Effector memory CD4-positive, alpha-beta T cell (primary cell): ENCODE data around the gene CYP3A7.
"Not testable (repeated sequence)": the region's sequence is repeated elsewhere in the genome, so short reads cannot be mapped to it uniquely, and the experiment has no call there.

Source experiments
- DNase-seq, 3 donors: peaks; one replicate each; pipeline ENCODE4 v3.0.0-alpha.2; 2020
- H3K27ac ChIP-seq: 2 replicates; pipeline ENCODE4 v1.7.0; 2013; ENCODE audit warnings: mild to moderate bottlenecking, low read length, moderate library complexity; ENCODE audit not compliant: insufficient read depth, poor library complexity, severe bottlenecking
- H3K27me3 ChIP-seq: replicated peaks from 2 replicates; pipeline ENCODE4 v1.7.0; 2013; ENCODE audit warnings: mild to moderate bottlenecking, low read length; ENCODE audit not compliant: insufficient read depth, control insufficient read depth, poor library complexity, severe bottlenecking
- H3K36me3 ChIP-seq: 2 replicates; pipeline ENCODE4 v1.7.0; 2013; ENCODE audit warnings: mild to moderate bottlenecking, low read length, moderate library complexity; ENCODE audit not compliant: control insufficient read depth, insufficient read depth
- H3K4me1 ChIP-seq: 2 replicates; pipeline ENCODE4 v1.7.0; 2013; ENCODE audit warnings: low read length, mild to moderate bottlenecking; ENCODE audit not compliant: control insufficient read depth, insufficient read depth, poor library complexity, severe bottlenecking
- H3K4me3 ChIP-seq: 2 replicates; pipeline ENCODE4 v1.7.0; 2013; ENCODE audit warnings: low read length, low read depth, mild to moderate bottlenecking; ENCODE audit not compliant: insufficient read depth, poor library complexity, severe bottlenecking
- H3K9me3 ChIP-seq: 2 replicates; pipeline ENCODE4 v1.7.0; 2013; ENCODE audit warnings: mild to moderate bottlenecking, low read length, moderate library complexity; ENCODE audit not compliant: control insufficient read depth

CYP3A7 gene

DNA sequence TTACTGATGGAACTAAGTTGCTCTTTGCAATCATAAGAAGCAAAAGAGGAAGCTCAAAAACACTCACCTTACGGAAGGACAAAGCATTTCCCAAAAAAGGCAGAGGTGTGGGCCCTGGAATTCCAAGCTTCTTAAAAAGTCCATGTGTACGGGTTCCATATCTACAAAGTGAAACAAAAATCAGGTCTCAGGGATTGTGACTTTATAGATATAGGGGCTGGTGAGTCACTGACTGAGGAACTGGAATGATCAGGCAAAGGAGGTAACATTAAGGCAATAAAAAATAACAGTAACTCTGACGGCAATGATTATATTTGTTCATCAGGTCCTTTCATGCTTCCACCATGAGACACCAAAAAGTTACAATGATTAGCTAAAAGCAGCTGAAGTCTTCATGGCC, 4.0 kb downstream of the CYP3A7 start:
- Histone ChIP-seq H3K27me3 (no peaks in the 10 kb centered on the region), H3K27ac (no peak overlapping the region), H3K9me3 (no peaks in the 10 kb centered on the region), H3K4me1 (no peaks in the 10 kb centered on the region), H3K36me3 (no peaks in the 10 kb centered on the region), H3K4me3 (no peak overlapping the region)
- no peak for DNase-seq

DNA sequence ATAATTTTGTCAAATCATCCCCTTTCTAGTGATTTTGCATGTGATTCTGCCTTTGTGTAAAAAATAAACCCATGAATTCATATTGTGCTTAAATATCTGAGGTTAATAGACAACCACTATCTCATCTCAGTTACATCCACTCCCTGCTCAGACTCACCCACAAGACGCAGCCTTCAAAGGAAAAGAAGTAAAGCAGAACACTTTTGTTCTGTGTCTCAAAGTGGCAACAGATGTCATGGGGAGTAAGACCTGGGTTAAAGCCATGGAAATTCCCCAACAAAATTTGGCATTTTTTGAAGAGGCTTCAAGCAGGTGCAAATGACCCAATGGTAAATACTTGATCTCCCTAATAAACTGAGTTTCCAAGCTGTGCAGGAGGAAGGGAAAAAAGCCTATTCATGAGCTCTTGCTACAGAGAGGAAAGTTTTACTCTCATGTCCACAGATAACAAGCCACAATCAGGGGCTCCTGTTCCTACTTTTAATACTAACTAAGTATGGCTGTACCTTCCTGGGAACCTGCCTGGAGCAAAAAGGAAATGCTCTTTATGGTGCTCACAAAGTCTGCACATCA, 4.7 kb downstream of the CYP3A7 start:
- Histone ChIP-seq H3K36me3 (no peaks in the 10 kb centered on the region), H3K9me3 (no peaks in the 10 kb centered on the region), H3K27me3 (no peaks in the 10 kb centered on the region), H3K27ac (no peak overlapping the region), H3K4me1 (no peaks in the 10 kb centered on the region), H3K4me3 (no peak overlapping the region)
- no peak for DNase-seq

DNA sequence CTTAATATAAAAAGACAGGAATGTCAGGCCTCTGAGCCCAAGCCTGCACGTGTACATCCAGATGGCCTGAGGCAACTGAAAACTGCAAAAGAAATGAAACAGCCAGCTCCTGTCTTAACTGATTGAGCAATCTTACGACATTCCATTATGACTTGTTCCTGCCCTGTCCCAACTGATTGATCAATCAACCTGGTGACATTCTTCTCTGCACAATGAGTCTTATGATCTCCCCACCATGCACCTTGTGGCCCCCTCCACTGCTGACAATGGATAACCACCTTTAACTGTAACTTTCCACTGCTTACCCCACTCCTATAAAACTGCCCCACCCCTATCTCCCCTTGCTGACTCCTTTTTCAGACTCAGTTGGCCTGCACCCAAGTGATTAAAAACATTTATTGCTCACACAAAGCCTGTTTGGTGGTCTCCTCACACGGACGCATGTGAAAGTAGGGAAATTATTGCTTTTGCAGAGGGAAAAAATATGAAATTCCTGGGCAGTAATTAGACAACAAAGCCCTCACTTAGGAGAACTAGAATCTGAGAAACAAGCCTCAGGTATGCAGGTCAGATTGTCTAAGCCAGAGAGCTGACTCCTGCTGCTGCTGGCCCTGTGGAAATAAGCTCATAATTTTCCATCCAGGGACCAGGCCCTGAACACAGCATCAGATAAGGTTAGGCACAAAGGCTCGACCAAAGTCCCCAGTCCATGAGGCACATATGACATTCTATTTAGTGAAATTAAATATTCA, 5.3 kb downstream of the CYP3A7 start:
- no peak overlapping the region for H3K27ac ChIP-seq
- H3K4me1 ChIP-seq, result no peaks in the 10 kb centered on the region
- no peak for DNase-seq
- no peaks in the 10 kb centered on the region for H3K27me3 ChIP-seq
- no peaks in the 10 kb centered on the region for H3K36me3 ChIP-seq
- H3K4me3 ChIP-seq, result no peak overlapping the region
- H3K9me3 ChIP-seq, result no peaks in the 10 kb centered on the region

DNA sequence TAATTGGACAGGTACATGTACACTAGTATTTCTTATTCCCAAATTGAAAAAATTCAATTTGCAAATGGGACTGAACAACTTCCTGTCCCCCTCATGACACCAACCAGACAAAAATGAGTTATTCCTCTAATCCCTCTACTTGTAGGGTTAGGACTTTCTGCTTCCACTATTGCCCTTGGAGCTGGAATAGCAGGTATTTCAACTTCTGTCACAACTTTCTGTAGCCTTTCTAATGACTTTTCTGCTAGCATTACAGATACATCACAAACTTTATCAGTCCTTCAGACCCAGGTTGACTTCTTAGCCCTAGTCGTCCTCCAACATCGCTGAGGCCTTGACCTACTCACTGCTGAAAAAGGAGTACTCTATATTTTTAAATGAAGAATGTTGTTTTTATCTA, 6.4 kb downstream of the CYP3A7 start:
- no peaks in the 10 kb centered on the region for H3K9me3 ChIP-seq

DNA sequence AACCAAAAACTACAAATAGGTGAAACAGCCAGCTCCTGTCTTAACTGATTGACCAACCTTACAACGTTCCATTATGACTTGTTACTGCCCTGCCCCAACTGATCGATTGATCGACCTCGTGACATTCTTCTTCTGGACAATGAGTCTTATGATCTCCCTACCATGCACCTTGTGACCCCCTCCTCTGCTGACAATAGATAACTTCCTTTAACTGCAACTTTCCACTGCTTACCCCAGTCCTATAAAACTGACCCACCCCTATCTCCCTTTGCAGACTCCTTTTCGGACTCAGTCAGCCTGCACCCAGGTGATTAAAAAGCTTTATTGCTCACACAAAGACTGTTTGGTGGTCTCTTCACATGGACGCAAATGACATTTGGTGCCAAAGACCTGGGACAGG, 11.8 kb downstream of the CYP3A7 start:
- H3K36me3 ChIP-seq, H3K4me1 ChIP-seq, H3K27ac ChIP-seq, H3K4me3 ChIP-seq, H3K27me3 ChIP-seq, H3K9me3 ChIP-seq, DNase-seq: not testable (repeated sequence)

More for the DNA sequence above, 6.4 kb downstream of the CYP3A7 start:
- Histone ChIP-seq H3K27me3 (no peaks in the 10 kb centered on the region), H3K4me3 (no peak overlapping the region), H3K36me3 (no peaks in the 10 kb centered on the region), H3K27ac (no peak overlapping the region), H3K4me1 (no peaks in the 10 kb centered on the region)
- DNase-seq, result no peak

DNA sequence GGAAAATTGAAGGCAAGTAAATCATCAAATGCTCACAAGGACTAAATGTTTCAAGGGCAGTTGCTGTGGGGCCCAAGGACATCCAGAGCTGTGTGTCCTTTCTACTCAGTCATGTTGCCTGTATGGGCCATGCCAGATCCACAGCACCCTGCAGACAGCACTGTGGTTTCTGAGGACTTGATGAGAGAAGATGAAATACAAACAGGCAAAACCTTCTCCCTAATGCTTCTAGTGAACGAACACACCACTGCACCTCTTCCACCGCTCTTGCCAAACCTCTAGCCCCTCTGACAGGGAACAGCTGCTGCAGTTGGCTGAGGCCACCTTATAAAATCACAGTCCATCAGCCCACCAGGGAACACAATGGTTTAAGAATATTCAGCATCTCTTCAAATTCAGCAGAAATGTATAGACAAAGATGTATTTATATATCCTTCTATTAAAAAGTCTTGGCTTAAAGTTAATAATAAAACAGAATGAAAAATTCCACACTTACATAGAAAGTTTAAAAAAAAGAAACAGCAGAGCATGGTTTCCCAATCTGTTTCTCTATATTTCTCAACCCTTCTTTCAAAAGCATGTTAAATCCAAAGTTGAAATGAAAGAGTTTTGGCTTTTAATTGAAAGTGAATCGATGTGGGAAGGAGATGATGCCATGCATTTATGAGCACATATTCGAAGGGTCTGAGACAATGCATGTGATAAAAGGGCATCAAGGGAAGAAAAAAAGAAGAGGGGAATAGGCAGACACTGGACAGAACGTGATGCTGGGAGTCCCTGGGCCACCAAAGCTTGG, 14.0 kb downstream of the CYP3A7 start:
- no peaks in the 10 kb centered on the region for H3K27me3 ChIP-seq

DNA sequence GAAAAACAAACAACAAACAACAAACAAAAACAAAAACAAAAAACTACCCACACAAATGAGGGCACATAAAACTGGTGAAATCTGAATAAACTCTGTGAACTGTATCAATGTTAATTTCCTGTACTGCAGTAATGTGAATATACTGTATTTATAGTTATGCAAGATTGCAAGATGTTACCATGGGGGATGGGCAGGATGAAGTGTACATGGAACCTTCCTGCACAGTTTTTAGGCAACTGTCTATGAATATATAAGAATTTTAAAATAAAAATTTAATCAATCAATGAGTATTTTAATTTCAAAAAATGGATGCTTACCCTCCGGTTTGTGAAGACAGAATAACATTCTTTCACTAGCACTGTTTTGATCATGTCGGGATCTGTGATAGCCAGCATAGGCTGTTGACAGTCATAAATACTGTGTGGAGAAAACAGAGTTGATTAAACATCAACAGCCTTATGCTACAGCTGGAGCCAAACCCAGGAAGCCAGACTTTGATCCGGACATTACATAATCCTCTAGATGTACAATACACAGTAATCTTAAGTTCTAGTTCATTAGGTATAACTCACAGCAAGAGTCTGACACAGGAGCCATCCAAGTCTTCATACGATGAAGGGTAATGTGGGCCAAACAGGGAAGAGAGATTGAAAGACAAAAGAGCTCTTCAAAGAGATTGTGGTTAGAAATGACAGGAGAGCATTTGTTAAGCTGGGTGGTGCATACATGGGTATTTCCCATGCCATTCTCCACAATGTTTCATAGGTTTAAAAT, 14.8 kb downstream of the CYP3A7 start:
- Histone ChIP-seq H3K36me3 (no peaks in the 10 kb centered on the region), H3K9me3 (no peaks in the 10 kb centered on the region), H3K4me3 (no peak overlapping the region), H3K27ac (no peak overlapping the region), H3K4me1 (no peaks in the 10 kb centered on the region), H3K27me3 (no peaks in the 10 kb centered on the region)
- no peak for DNase-seq

More for the DNA sequence above, 14.0 kb downstream of the CYP3A7 start:
- no peak overlapping the region for H3K27ac ChIP-seq
- H3K9me3 ChIP-seq, result no peaks in the 10 kb centered on the region
- DNase-seq, result no peak
- H3K36me3 ChIP-seq, result no peaks in the 10 kb centered on the region
- H3K4me1 ChIP-seq, result no peaks in the 10 kb centered on the region
- H3K4me3 ChIP-seq, result no peak overlapping the region

DNA sequence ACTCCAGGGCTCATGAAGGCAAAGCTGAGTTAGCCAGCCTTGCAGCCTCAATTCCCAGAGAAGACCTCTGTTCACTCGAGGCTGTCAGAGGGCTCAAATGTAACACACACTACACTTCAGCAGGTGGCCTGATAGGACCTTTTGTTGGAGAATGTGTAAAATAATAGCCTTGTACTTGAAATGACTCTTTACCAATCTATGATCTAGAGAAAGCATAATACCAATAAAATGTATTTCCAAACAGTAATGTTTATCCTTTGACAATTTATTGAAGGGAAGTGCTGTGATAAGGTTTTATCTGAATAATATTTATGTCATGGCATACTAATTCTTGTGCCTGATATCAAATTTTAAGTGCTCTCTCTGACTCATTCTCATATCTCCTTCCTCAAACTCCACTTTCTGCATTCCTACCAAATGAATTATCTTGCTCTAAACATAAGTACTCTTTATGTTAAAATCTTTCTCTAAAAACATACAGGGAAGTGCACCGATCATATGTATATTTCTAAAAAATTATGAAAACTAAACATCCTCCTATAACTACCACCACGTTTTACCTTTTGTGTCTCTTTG, 20.9 kb downstream of the CYP3A7 start:
- DNase-seq, result no peak
- no peaks in the 10 kb centered on the region for H3K4me1 ChIP-seq
- no peaks in the 10 kb centered on the region for H3K36me3 ChIP-seq
- H3K9me3 ChIP-seq, result no peaks in the 10 kb centered on the region
- no peak overlapping the region for H3K4me3 ChIP-seq
- no peak overlapping the region for H3K27ac ChIP-seq
- H3K27me3 ChIP-seq, result no peaks in the 10 kb centered on the region

DNA sequence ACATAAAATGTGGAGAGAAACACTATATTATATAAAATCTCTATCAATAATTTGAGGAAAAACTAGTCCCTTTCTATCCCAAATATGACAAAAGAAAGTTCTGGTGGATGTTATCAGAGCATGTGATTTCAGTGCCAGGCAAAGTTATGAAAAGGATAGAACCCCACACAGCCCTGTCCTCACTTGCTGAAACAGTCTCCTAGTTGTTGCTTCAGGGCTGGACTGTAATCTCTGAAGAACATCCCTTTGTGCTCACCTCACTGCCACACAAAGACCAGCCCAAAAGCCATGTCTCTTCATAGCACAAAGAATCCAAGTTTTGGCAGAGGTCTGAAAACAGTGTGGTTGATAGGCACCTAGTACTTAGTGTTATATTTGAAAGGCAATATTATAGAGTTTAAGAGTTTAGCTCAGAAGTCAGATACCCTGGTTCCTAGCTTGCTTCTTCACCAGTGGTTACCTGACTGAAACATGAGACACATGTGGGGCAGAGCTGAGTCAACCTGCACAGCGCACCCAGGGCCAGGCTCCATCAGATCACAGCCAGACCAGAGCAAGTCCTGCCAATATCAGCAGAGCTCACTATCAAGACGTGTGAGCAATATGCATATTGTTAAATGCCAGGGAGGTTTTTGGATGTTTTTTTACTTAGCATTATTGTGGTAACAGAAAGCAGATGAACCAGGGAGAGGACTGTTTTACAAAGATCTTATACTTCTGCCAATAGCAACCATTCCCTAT, 25.0 kb downstream of the CYP3A7 start:
- no peak overlapping the region for H3K4me3 ChIP-seq
- no peaks in the 10 kb centered on the region for H3K9me3 ChIP-seq
- no peak for DNase-seq
- no peaks in the 10 kb centered on the region for H3K36me3 ChIP-seq
- H3K4me1 ChIP-seq, result no peaks in the 10 kb centered on the region
- H3K27ac ChIP-seq, result no peak overlapping the region
- no peaks in the 10 kb centered on the region for H3K27me3 ChIP-seq
